Measurements from ENCODE around the gene SUMF1. TPM values are rescaled to one million over a fixed set of nuclear protein-coding genes. Genes with fewer than 3 reads are reported as not detected.

Gene SUMF1
- 24.0 and 31.8 TPM in 2 replicates for total RNA-seq (2014; rRNA removed; shearing (Covaris generic))

- peaks cover 9% of the 10 kb centered on the region; the same call in 1 of the 2 replicates for H3K4me1 ChIP-seq (replicated peaks)
- peak within 1 kb of the TSS; percentile 84 for H3K4me3 ChIP-seq
- peaks cover 3% of the 10 kb centered on the region; the same call in 1 of the 2 replicates for H3K36me3 ChIP-seq
- H3K27me3 ChIP-seq (replicated peaks): no peaks in the 10 kb centered on the region
- peak; percentile 61 to 70 for DNase-seq (ENCODE audit: low read depth in 1 of 2, low spot score in 2 of 2)
- H3K27ac ChIP-seq: peak within 1 kb of the TSS; percentile 58
- no peaks in the 10 kb centered on the region for H3K9me3 ChIP-seq (replicated peaks)
Observed at GRCh38 chr3:4466741-4467521, at the start of gene SUMF1. Gene SUMF1 (minus strand): TSS chr3:4467269. CDS start chr3:4467245, 24 bp downstream.

DNA sequence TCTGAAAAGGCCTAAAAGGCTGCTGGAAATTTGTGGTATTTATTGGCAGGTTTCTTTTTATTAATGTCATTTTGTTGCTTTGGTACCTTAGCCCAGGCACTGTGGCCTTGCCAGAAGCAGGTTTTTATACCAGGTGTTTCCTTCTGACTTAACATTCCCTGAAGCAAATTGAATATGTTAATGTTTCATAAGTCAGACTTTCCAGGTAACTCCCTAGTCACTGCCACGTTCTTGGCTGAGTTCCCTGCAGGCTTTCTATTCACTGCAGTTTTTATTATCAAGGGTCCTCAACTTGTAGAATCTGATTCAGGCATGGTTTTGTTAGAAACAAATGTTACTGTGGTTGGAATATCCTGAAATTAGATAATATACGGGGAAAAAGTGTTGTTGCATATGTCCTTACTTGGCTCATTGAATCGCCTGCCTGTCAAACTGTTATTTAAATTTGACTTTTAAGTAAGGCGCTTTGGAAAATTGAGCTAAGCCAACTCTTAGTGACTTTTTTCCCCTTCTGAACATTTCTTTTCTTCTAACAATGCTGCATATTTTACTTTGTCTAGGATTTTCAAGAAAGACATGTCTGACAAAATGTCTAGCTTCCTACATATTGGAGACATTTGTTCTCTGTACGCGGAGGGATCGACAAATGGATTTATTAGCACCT, 49.0 kb upstream of the SUMF1 start:
- Histone ChIP-seq H3K4me3 (no peak overlapping the region), H3K4me1 (replicated peaks) (no peaks in the 10 kb centered on the region), H3K9me3 (replicated peaks) (no peaks in the 10 kb centered on the region), H3K36me3 (no peaks in the 10 kb centered on the region), H3K27me3 (replicated peaks) (no peaks in the 10 kb centered on the region), H3K27ac (no peak overlapping the region)
- DNase-seq (ENCODE audit: low read depth in 1 of 2, low spot score in 2 of 2): no peak

- Histone ChIP-seq H3K27ac (no peak overlapping the region), H3K36me3 (no peaks in the 10 kb centered on the region), H3K27me3 (replicated peaks) (no peaks in the 10 kb centered on the region), H3K4me1 (replicated peaks) (no peaks in the 10 kb centered on the region), H3K9me3 (replicated peaks) (no peaks in the 10 kb centered on the region), H3K4me3 (no peak overlapping the region)
- DNase-seq (ENCODE audit: low read depth in 1 of 2, low spot score in 2 of 2): no peak
Observed at GRCh38 chr3:4514916-4515315, 47.8 kb upstream of the SUMF1 start.

GRCh38 chr3:4514321-4514720, 47.3 kb upstream of the SUMF1 start:
- no peak overlapping the region for H3K4me3 ChIP-seq
- no peaks in the 10 kb centered on the region for H3K4me1 ChIP-seq (replicated peaks)
- no peaks in the 10 kb centered on the region for H3K27me3 ChIP-seq (replicated peaks)
- H3K27ac ChIP-seq: no peak overlapping the region
- DNase-seq (ENCODE audit: low read depth in 1 of 2, low spot score in 2 of 2): no peak
- H3K9me3 ChIP-seq (replicated peaks): no peaks in the 10 kb centered on the region
- no peaks in the 10 kb centered on the region for H3K36me3 ChIP-seq

GRCh38 chr3:4512895-4513616, 46.0 kb upstream of the SUMF1 start:
- Histone ChIP-seq H3K9me3 (replicated peaks) (no peaks in the 10 kb centered on the region; the same call in 1 of the 2 replicates), H3K36me3 (no peaks in the 10 kb centered on the region), H3K4me1 (replicated peaks) (no peaks in the 10 kb centered on the region), H3K27ac (no peak overlapping the region), H3K27me3 (replicated peaks) (no peaks in the 10 kb centered on the region), H3K4me3 (no peak overlapping the region)
- DNase-seq (ENCODE audit: low read depth in 1 of 2, low spot score in 2 of 2): no peak

DNA sequence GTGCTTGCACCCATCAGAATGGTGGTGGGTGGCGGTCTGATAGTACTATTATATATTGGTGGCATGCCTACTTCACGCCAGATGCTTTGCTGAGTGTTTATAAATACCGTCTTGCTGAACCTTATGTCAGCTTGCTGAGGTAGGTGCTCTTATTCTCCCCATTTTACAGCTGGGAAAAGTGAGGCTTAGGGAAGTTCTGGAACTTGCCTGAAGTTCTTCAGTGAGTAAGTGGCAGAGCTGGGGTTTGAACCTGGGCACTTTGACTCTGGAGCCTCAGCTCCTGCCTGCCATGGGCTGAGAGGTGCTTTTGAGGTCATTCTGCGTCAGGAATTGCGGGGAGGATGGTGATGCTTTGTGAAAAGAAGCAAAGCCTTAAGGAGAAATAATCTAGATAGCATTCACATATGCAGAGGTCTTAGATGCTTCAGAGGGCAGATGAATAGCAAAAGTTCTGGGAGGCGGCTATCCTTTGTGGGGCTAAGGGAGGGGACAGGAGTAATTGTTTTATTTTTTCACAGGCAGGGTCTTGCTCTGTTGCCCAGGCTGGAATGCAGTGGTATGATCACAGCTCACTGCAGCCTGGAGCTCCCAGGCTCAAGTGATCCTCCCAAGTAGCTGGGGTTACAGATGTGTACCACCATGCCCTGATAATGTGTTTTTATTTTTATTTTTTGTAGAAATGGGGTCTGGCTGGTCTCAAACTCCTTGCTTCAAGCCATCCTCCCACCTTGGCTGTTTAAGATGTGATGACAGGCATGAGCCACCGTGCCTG, 44.6 kb upstream of the SUMF1 start:
- no peaks in the 10 kb centered on the region for H3K36me3 ChIP-seq
- no peaks in the 10 kb centered on the region for H3K27me3 ChIP-seq (replicated peaks)
- no peak for DNase-seq (ENCODE audit: low read depth in 1 of 2, low spot score in 2 of 2)
- H3K9me3 ChIP-seq (replicated peaks): no peaks in the 10 kb centered on the region; the same call in 1 of the 2 replicates
- no peak overlapping the region for H3K27ac ChIP-seq
- H3K4me1 ChIP-seq (replicated peaks): no peaks in the 10 kb centered on the region
- no peak overlapping the region for H3K4me3 ChIP-seq

DNA sequence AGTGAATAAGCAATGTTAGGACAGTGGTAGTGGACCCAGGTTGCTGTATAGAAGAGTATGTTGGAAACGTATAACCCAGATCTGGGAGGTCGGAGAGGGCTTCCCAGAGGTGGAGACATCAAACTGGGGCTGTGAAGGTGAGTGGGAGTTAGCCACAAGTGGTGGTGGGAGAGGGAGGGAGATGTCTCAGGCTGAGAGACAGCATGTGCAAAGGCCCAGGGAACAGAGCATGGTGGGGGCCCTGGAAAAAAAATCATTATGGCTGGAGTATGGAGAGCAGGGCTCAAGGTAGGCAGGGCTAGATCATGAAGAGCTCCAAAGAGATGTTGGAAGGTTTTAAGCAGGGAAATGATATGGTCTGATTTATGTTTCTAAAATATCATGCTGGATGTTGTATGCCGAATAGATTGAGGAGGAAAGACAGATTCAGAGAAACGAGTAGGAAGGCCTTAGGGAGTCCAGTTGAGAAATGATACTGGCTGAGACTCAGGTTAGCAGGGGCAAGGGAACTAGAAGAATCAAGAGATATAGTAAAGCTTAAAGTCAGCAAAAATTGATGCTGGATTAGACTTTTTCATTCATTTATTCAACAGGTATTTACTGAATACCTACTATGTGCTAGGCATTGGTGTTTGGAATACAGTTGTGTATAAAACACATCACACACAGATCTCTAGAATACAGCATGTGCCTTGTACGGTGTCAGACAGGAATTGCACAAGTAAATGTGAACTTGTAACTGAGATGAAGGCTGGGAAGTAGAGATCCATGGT, 43.1 kb upstream of the SUMF1 start:
- Histone ChIP-seq H3K9me3 (replicated peaks) (no peaks in the 10 kb centered on the region; the same call in 1 of the 2 replicates), H3K36me3 (no peaks in the 10 kb centered on the region), H3K27me3 (replicated peaks) (no peaks in the 10 kb centered on the region), H3K4me3 (no peak overlapping the region), H3K27ac (no peak overlapping the region), H3K4me1 (replicated peaks) (no peaks in the 10 kb centered on the region)
- no peak for DNase-seq (ENCODE audit: low read depth in 1 of 2, low spot score in 2 of 2)

- H3K27ac ChIP-seq: no peak overlapping the region
- H3K4me3 ChIP-seq: no peak overlapping the region
- H3K4me1 ChIP-seq (replicated peaks): no peaks in the 10 kb centered on the region
- no peaks in the 10 kb centered on the region for H3K27me3 ChIP-seq (replicated peaks)
- H3K9me3 ChIP-seq (replicated peaks): no peaks in the 10 kb centered on the region; the same call in 1 of the 2 replicates
- DNase-seq (ENCODE audit: low read depth in 1 of 2, low spot score in 2 of 2): no peak
- H3K36me3 ChIP-seq: no peaks in the 10 kb centered on the region
Observed at GRCh38 chr3:4509043-4509442, 42.0 kb upstream of the SUMF1 start.

- Histone ChIP-seq H3K4me1 (replicated peaks) (no peaks in the 10 kb centered on the region), H3K27me3 (replicated peaks) (no peaks in the 10 kb centered on the region), H3K27ac (no peak overlapping the region), H3K36me3 (no peaks in the 10 kb centered on the region), H3K4me3 (no peak overlapping the region), H3K9me3 (replicated peaks) (no peaks in the 10 kb centered on the region; the same call in 1 of the 2 replicates)
- no peak for DNase-seq (ENCODE audit: low read depth in 1 of 2, low spot score in 2 of 2)
Observed at GRCh38 chr3:4508048-4508981, 41.2 kb upstream of the SUMF1 start.

DNA sequence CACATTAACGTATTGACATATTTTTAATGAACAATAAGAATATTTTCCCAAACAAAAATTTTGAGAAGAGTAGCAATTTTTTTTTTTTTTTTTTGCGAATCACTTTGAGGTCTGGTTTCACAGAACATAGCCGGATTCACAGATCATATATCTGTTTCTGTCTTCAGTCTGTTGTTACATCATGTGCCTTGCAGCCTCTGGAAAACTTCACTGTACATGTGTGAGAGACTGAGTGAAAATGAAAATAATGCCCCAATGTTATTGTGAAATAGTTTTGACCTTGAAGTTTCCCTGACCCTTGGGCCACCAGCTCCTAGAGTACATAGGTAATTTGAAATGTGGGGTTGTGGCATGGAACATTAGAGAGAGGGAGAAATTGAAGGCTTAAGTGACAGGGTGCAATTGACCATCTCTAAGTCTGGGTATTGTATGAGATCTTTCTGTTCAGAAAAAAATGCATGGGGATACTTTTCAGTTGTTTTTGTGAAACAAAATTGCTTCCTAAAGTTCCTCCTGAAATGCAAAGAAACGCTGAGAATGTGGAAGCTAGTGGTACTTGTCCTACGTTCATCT, 40.0 kb upstream of the SUMF1 start:
- no peak for DNase-seq (ENCODE audit: low read depth in 1 of 2, low spot score in 2 of 2)
- H3K27ac ChIP-seq: no peak overlapping the region

DNA sequence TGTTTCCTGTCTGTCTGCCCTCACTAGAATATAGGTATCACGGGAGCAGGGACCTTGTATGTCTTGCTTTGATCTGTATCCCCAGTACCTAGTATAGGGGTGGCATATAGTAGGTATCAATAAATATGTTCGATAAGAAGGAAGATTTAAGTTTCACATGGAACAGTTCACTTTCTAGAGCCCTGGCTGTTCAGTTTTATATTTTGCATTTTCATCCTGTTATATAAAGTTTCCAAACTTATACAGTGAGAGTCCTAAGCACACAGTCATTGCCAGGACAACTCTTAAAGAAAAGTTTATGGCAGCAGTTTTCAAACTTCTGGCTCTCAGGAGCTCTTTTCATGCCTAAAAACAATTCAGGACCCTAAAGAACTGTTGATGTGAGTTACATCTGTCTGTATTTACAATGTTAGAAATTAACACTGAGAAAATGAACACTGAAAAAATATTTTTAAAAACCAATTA, 39.5 kb upstream of the SUMF1 start:
- no peaks in the 10 kb centered on the region; the same call in 1 of the 2 replicates for H3K9me3 ChIP-seq (replicated peaks)
- H3K4me3 ChIP-seq: no peak overlapping the region
- H3K27ac ChIP-seq: no peak overlapping the region
- no peaks in the 10 kb centered on the region for H3K27me3 ChIP-seq (replicated peaks)
- H3K4me1 ChIP-seq (replicated peaks): no peaks in the 10 kb centered on the region
- DNase-seq (ENCODE audit: low read depth in 1 of 2, low spot score in 2 of 2): no peak
- H3K36me3 ChIP-seq: no peaks in the 10 kb centered on the region

More for the DNA sequence above, 40.0 kb upstream of the SUMF1 start:
- Histone ChIP-seq H3K4me3 (no peak overlapping the region), H3K4me1 (replicated peaks) (no peaks in the 10 kb centered on the region), H3K9me3 (replicated peaks) (no peaks in the 10 kb centered on the region; the same call in 1 of the 2 replicates), H3K36me3 (no peaks in the 10 kb centered on the region), H3K27me3 (replicated peaks) (no peaks in the 10 kb centered on the region)

Data from SJSA1 (cell line).